Right cardiac atrium (tissue), 5 donors: ENCODE data around the gene GNAQ. TPM values are rescaled to one million over a fixed set of nuclear protein-coding genes. Genes with fewer than 3 reads are reported as not detected.

ENCODE experiments used
- ATAC-seq, 2 donors: fragments of 200-7000 bp; cut with Tn5 transposase; one replicate each; pipeline versions ENCODE4 v1.8.0 to v1.9.1; 2020; ENCODE audit warnings: moderate library complexity in 2 of 2, mild to moderate bottlenecking in 1 of 2
- DNase-seq, 3 donors: peaks; one replicate each; pipeline ENCODE4 v3.0.0-alpha.2; 2020
- H3K27ac ChIP-seq: one replicate; pipeline ENCODE4 v1.5.1; 2013; ENCODE audit warnings: mild to moderate bottlenecking, low read length, control low read depth, moderate library complexity
- H3K27me3 ChIP-seq: one replicate; pipeline ENCODE4 v1.6.1; 2013; ENCODE audit not compliant: control insufficient read depth, insufficient read depth
- H3K4me1 ChIP-seq: one replicate; pipeline ENCODE4 v1.6.1; 2013; ENCODE audit warnings: low read length; ENCODE audit not compliant: control insufficient read depth, insufficient read depth
- H3K4me3 ChIP-seq: one replicate; pipeline ENCODE4 v1.5.1; 2013; ENCODE audit warnings: low read length, control low read depth
- H3K9me3 ChIP-seq: one replicate; pipeline ENCODE4 v1.6.1; 2013; ENCODE audit warnings: low read length; ENCODE audit not compliant: control insufficient read depth
- WGBS: extraction: QIAGEN DNeasy Blood & Tissue Kit; methylation state at CpG from one replicate; pipeline ENCODE4 v1.1.7; 2013; 5-methylcytosine and 5-hydroxymethylcytosine counted together
- intact Hi-C, 4 donors: fragments of 100-400 bp; cut with DNase I; formaldehyde crosslinking; loops; one replicate each; pipeline versions ENCODE4 v1.11.0 to v1.14.0; 2022 to 2023
- polyA plus RNA-seq: library from polyadenylated mRNA; stranded (reverse); fragments of 200-250 nt; gene quantifications from one replicate; pipeline ENCODE4 v1.2.3, GENCODE V29; 2013
- total RNA-seq, 4 donors: library from RNA; stranded (reverse); fragmentation: NEBNext Ultra II Directional; extraction: Animal tissue kit (Norgen Biotek cat#: 25700); gene quantifications; one replicate each; pipeline ENCODE4 v1.2.1, GENCODE V29; 2021
- donor health status: healthy with polysubstance abuse.
- donor health status: DM: no; HTN: yes; CAD: no.
- donor health status: DM: no; HTN: no; CAD: no.
- donor health status: DM: no; HTN: yes; CAD: no; lungs with severe emphysema.
- donor health status: DM: yes; HTN: yes; CAD: no.

Gene GNAQ
- total and polyA plus RNA-seq, 5 donors, result 6.0 to 18.1 (median 16.4) TPM

DNA sequence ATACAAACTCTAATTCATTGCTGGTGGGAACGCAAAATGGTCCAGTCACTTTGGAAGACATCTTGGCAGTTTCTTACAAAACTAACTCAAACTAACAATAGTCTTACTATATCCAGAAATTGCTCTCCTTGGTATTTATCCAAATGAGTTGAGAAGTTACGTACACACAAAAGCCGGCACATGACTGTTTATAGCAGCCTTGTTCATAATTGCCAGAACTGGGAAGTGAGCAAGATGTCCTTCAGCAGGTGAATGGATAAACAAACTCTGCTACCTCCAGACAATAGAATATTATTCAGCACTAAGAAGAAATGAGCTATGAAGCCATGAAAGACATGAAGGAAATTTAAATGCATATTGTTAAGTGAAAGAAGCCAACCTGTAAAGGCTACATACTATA, 17.9 kb upstream of the GNAQ start:
- 70% methylated on average over 3 of the region's 3 CpGs for WGBS

DNA sequence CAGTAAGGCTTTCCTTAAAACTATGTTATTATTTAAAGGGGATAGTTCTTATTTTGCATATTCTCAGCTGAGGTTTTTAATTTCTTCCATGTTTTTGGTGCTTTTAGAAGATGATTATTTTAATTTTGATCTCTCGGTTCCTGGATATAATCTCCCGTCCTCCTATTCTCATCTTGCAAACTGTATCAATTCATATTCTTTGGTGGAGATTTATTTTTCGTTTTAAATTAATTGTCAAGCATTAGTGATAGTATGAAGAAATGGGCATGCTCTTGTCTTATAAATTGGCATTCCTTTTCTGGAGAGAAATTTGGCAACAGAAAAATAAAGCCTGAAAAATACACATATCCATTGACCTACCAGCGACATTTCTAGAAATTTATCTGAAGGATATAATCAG, 15.5 kb upstream of the GNAQ start:
- ATAC-seq (no peak), DNase-seq (no peak)
- Histone ChIP-seq H3K4me1 (no peaks in the 10 kb centered on the region), H3K4me3 (no peak overlapping the region), H3K27me3 (no peaks in the 10 kb centered on the region), H3K9me3 (no peaks in the 10 kb centered on the region), H3K27ac (no peak overlapping the region)
- intact Hi-C loops, result no loop called here
- 75% methylated on average over 4 of the region's 4 CpGs for WGBS

More for the DNA sequence above, 17.9 kb upstream of the GNAQ start:
- Histone ChIP-seq H3K9me3 (no peaks in the 10 kb centered on the region), H3K27me3 (no peaks in the 10 kb centered on the region), H3K4me1 (no peaks in the 10 kb centered on the region), H3K27ac (no peak overlapping the region), H3K4me3 (no peak overlapping the region)
- no peak for DNase-seq
- no peak for ATAC-seq
- intact Hi-C loops, result no loop called here

DNA sequence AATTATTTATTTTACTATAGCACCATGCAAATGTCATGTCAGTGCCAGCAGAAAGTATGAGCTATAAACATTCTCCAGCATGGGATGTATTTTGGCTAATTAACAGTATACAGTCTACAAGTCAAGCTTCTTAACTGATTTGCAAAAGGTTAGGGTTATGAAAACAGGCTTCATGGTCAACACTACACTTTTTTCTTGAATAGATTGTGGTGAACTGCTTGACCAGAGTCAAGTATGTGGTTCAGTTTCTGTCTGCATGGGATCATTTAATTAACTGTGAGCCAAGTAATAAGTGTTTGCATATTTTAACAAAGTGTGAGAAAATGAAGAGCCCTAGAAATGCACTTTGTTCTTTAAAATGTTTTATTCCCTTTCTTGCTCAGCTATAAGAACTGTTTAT, 14.5 kb upstream of the GNAQ start:
- DNase-seq, result no peak

DNA sequence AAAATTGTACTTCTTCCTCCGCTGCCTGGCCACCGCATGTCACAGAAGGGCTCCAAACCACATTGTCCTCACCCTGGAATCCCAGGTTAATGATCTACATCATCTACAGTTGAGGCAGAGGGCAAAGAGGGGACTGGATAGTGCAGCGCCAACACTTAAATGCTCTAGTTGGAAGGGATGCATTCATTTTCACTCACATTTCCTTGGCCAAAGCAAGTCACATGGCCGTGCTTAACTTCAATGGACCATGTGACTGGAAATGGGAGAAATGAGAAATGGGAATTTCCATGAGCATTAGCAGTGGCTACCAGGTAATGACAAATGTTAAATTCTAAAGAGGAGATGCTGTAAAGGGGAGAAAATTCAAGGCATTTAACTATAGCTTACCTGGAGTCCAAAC, 13.3 kb upstream of the GNAQ start:
- Histone ChIP-seq H3K4me1 (no peaks in the 10 kb centered on the region), H3K27me3 (no peaks in the 10 kb centered on the region), H3K9me3 (no peaks in the 10 kb centered on the region), H3K4me3 (no peak overlapping the region), H3K27ac (no peak overlapping the region)
- no peak for DNase-seq
- 71% methylated on average over 4 of the region's 4 CpGs for WGBS
- intact Hi-C loops, result no loop called here
- ATAC-seq, result no peak

More for the DNA sequence above, 14.5 kb upstream of the GNAQ start:
- H3K9me3 ChIP-seq, result no peaks in the 10 kb centered on the region
- no peaks in the 10 kb centered on the region for H3K4me1 ChIP-seq
- no peak overlapping the region for H3K27ac ChIP-seq
- ATAC-seq, result no peak
- intact Hi-C loops, result no loop called here
- H3K27me3 ChIP-seq, result no peaks in the 10 kb centered on the region
- H3K4me3 ChIP-seq, result no peak overlapping the region

DNA sequence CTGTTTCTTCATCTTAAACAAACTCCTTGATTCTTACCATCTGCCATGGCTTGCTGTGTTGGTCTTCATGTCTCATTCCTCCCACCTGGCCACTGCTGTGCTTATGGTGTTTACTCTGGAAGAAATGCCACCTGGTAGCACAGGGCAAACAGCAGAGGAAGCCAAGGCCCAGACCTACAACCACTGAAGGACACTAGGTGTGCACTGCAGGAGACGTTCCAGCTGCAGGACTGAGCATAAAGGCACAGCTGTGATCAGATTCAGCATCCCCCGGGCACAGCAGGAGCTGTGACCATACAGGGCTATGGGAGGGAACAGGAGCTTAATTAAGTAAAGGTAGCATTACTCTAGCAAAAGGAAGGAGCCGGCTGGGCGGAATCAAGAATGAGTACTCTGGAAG, 12.6 kb upstream of the GNAQ start:
- intact Hi-C loops, result no loop called here
- ATAC-seq (no peak), DNase-seq (no peak)
- WGBS, result 93% methylated on average over 4 of the region's 4 CpGs
- no peaks in the 10 kb centered on the region for H3K4me1 ChIP-seq
- H3K27ac ChIP-seq, result no peak overlapping the region
- H3K27me3 ChIP-seq, result no peaks in the 10 kb centered on the region
- H3K4me3 ChIP-seq, result no peak overlapping the region
- no peaks in the 10 kb centered on the region for H3K9me3 ChIP-seq

DNA sequence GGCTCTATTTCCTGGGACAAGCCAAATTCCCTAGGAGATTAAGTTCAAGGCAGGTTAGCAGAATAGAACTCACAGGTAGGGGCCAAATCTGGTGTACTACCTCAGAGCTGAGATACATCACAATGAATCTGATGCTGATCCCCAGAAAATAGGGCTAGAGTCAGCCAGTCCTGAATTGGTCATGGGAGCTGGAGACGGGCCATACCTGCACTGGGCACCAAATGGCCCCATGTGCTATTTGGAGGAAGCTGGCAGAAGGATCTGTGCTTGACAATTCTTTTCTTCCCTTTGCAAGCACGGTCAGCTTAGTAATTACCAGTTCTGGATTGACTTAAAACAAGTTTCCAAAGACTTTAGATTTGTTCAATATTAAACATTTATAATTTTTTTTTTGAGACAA, 10.4 kb upstream of the GNAQ start:
- ATAC-seq, result no peak
- Histone ChIP-seq H3K4me3 (no peak overlapping the region), H3K4me1 (no peaks in the 10 kb centered on the region), H3K27me3 (no peaks in the 10 kb centered on the region), H3K9me3 (no peaks in the 10 kb centered on the region), H3K27ac (no peak overlapping the region)
- no peak for DNase-seq
- intact Hi-C loops, result no loop called here
- 95% methylated on average over 2 of the region's 2 CpGs for WGBS

DNA sequence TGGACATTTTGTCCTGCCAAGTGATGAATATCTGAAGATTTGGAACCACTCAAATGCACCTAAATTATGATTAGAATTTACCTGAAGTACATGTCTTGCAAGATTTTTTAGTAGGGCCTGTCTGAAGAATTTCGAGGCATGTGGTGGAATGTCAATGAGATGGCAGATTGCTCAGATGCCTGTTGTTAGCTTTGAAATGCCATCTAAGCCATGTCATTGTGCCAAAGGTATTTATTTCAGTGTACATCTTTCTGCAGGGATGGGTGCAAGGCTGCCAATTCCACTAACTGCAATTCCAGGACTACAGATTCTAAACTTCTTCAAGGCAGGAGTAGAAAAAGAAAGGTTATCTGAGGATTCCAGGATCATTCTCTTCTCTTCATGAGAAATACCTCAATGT, 9.1 kb upstream of the GNAQ start:
- no peaks in the 10 kb centered on the region for H3K9me3 ChIP-seq
- DNase-seq (no peak), ATAC-seq (no peak)
- no peak overlapping the region for H3K4me3 ChIP-seq
- intact Hi-C loops, result no loop called here
- WGBS, result 91% methylated on average over 1 of the region's 1 CpG
- H3K27me3 ChIP-seq, result no peaks in the 10 kb centered on the region
- H3K4me1 ChIP-seq, result no peaks in the 10 kb centered on the region
- no peak overlapping the region for H3K27ac ChIP-seq

DNA sequence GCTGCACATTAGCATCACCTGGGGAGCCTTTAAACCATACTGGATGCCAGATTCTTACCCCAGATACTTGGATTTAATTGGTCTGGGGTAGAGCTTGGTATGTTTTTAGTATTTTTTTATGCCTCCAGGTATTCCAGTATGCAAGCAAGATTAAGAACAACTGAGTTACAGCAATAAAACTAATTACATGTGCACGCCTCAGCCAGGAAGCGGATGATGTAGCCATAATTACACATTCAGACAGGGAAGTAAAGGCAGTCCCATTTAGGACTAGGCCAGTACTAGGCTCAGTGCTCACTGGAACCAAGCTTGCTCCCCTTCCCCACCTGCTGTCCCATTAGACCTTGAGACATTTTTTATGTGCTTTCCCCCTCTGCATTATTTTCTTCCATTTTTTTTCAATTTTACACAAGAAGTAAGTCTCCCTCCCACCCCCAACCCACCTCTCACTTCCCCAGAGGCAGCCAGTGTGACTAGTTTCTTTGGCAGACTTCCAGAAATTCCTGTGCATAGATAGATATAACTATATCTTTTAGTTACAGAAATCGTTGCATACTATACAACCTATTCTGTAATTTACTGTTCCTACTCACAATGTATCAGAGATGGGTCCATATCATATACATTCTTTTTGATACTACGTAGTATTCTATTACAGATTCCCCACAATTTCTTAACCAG, 7.1 kb upstream of the GNAQ start:
- no peaks in the 10 kb centered on the region for H3K4me1 ChIP-seq
- no peaks in the 10 kb centered on the region for H3K27me3 ChIP-seq
- 71% methylated on average over 4 of the region's 4 CpGs for WGBS
- no peak overlapping the region for H3K4me3 ChIP-seq
- ATAC-seq, result no peak
- H3K27ac ChIP-seq, result no peak overlapping the region
- intact Hi-C loops, result loop anchor here in 2 of 4 donors (5.0 to 10.0 kb wide), 3 partner anchors 61 to 604 kb away; no protein-coding TSS in a partner anchor
- H3K9me3 ChIP-seq, result no peaks in the 10 kb centered on the region
- no peak for DNase-seq

DNA sequence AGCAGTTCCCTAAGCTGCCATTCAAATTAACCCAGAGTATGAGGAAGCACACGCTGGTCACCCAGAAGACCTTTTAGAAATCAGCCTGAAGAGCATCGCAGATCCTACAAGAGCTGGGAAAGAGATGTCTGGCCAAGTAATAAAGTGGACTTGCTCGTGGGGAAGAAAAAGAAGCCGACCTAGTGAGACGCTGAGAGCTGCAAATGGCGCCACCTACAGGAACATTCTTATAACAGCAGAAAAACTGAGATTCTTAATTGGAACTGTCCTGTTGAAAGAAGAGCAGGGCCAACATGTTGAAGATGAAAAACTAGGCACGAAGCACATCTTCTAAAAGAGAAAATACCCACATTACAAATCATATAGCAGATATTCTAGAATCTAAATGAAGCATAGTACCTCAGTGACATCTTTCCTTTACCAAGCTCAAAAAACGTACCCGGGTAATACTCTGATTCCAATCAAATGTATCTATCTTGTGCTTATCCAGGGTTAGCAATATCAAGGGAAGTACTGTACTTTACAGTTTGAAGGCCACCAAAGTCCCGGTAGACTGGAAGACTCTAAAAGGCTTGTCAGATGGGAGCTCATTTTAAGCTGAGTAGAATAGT, 3.9 kb upstream of the GNAQ start:
- ATAC-seq (peak in 1 of 2 donors; percentile 23), DNase-seq (peak in 1 of 3 donors; percentile 29)
- no peaks in the 10 kb centered on the region for H3K4me1 ChIP-seq
- H3K4me3 ChIP-seq, result no peak overlapping the region
- no peaks in the 10 kb centered on the region for H3K27me3 ChIP-seq
- intact Hi-C loops, result loop anchor here in 2 of 4 donors (5.0 to 10.0 kb wide), 3 partner anchors 58 to 601 kb away; no protein-coding TSS in a partner anchor
- 20% methylated on average over 10 of the region's 10 CpGs for WGBS
- no peaks in the 10 kb centered on the region for H3K9me3 ChIP-seq
- H3K27ac ChIP-seq, result no peak overlapping the region

DNA sequence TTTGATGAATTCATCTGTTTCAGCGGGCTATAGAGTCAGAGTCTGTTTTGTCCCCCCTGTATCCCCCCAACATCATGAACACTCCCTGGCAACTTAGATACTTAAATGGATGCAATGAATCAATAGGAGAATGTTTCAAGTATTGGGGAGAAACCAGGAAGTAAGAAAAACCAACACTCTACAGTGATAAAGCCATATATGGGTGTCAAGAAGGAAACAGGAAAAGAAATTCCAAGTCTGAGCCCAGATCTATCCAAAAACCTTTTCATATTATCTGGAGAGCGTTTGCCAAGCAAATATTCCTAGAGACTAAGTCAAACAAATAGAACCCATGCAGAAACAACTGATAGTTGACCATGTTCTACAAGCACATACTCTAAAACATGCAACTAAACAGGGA, 2.3 kb upstream of the GNAQ start:
- 77% methylated on average over 2 of the region's 2 CpGs for WGBS
- H3K27ac ChIP-seq, result no peak overlapping the region
- no peaks in the 10 kb centered on the region for H3K9me3 ChIP-seq
- DNase-seq (no peak), ATAC-seq (no peak)
- intact Hi-C loops, result loop anchor here in 2 of 4 donors (5.0 to 10.0 kb wide), 3 partner anchors 57 to 599 kb away; no protein-coding TSS in a partner anchor
- H3K4me1 ChIP-seq, result no peaks in the 10 kb centered on the region
- no peaks in the 10 kb centered on the region for H3K27me3 ChIP-seq
- no peak overlapping the region for H3K4me3 ChIP-seq

DNA sequence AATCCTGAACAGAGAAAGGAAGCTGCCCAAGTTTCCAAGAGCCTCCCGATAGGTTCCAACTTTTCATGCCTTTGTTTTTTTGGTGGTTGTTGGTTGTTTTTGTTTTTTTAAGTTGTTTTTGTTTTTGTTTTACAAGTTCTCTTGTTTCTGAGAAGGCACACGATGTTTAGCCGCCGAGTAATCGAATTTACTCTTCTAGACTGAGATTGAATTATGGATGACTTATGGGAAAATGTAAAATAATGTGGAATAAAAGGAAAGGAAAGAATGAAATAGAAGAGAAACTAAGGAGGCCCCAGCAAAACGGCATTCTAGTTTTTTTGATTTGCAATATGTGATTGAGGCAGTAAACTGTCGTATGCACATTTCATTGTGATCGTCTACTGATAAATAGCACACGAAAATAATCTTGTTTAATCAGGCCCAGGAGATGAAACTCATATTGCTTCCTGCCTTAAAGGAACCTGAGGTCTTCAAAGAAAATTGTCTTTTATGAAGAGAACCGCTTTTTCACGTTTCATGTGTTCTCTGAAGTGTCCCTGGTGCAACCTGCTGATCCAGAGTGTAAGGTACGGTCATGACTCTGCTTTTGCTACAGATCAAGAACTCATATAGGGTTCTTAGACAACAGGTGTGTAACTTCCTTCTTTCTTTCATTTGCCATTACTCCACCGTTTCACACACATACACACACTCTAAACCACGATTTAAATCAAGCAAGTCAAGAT, 1.3 kb upstream of the GNAQ start:
- intact Hi-C loops, result loop anchor here in 2 of 4 donors (5.0 to 10.0 kb wide), 3 partner anchors 56 to 598 kb away; no protein-coding TSS in a partner anchor
- ATAC-seq, result no peak
- Histone ChIP-seq H3K4me1 (no peaks in the 10 kb centered on the region), H3K27ac (peak overlapping the region; percentile 95), H3K4me3 (peak overlapping the region; percentile 89), H3K27me3 (no peaks in the 10 kb centered on the region), H3K9me3 (no peaks in the 10 kb centered on the region)
- WGBS, result 54% methylated on average over 14 of the region's 14 CpGs
- no peak for DNase-seq
